HEK293 (cell line): Measurements from ENCODE around the gene SH3BP5.

ENCODE experiments used
- CTCF ChIA-PET: fragments of 350-600 bp; formaldehyde crosslinking; extraction: SDS; loops from one replicate; lab custom pipeline; 2021; ENCODE audit warnings: antibody characterized with exemption; lab: Yijun Ruan, JAX
- POLR2A ChIA-PET: fragments of 300-600 bp; formaldehyde crosslinking; extraction: SDS; loops from one replicate; lab custom pipeline; 2020; ENCODE audit warnings: antibody characterized with exemption, inconsistent platforms; lab: Yijun Ruan, JAX
- H3K27ac ChIP-seq: fragments of 200-500 bp; sonication (Bioruptor generic); 2 replicates; pipeline ENCODE4 v1.5.1; 2014; ENCODE audit warnings: low read depth, low read length, control low read depth, inconsistent platforms; ENCODE audit errors: extremely low read depth
- H3K36me3 ChIP-seq, 2 experiments: fragments of 200-500 bp in 1 of 2; sonication (Bioruptor generic) in 1 of 2; 1 replicate in 1 of 2; 2 replicates in 1 of 2; pipeline ENCODE4 v1.5.1; 2014 to 2017; ENCODE audit warnings: inconsistent platforms in 2 of 2, low read length in 2 of 2; ENCODE audit not compliant: control insufficient read depth in 2 of 2, insufficient read depth in 1 of 2
- H3K4me1 ChIP-seq: fragments of 200-500 bp; sonication (Bioruptor generic); 2 replicates; pipeline ENCODE4 v1.5.1; 2014; ENCODE audit warnings: mild to moderate bottlenecking, low read length, inconsistent platforms; ENCODE audit not compliant: control insufficient read depth, insufficient read depth
- H3K4me3 ChIP-seq: 2 replicates; pipeline ENCODE4 v1.5.1; 2011; ENCODE audit warnings: low read depth, mild to moderate bottlenecking, control low read depth, low read length, moderate library complexity
- H3K9me3 ChIP-seq: fragments of 200-500 bp; sonication (Bioruptor generic); 2 replicates; pipeline ENCODE4 v1.5.1; 2014; ENCODE audit warnings: low read depth, low read length, inconsistent platforms; ENCODE audit not compliant: control insufficient read depth, insufficient read depth
- AEBP2 ChIP-seq: fragments of 450-650 bp; formaldehyde crosslinking; IDR thresholded peaks from 2 replicates; pipeline ENCODE4 v1.5.1; 2016; ENCODE audit warnings: missing biosample characterization, missing genetic modification characterization, borderline replicate concordance
- EGR2 ChIP-seq: fragments of 450-650 bp; formaldehyde crosslinking; IDR thresholded peaks from 2 replicates; pipeline ENCODE4 v1.5.1; 2016; ENCODE audit warnings: low read depth, missing biosample characterization, missing genetic modification characterization
- IKZF3 ChIP-seq: fragments of 450-650 bp; IDR thresholded peaks from 2 replicates; pipeline ENCODE4 v1.5.0; 2018; ENCODE audit warnings: missing biosample characterization, mild to moderate bottlenecking, missing genetic modification characterization, moderate library complexity
- REPIN1 ChIP-seq: fragments of 450-650 bp; formaldehyde crosslinking; IDR thresholded peaks from 2 replicates; pipeline ENCODE4 v1.5.1; 2017; ENCODE audit warnings: missing biosample characterization, missing genetic modification characterization, low read depth
- ZBTB11 ChIP-seq: fragments of 450-650 bp; formaldehyde crosslinking; conservative IDR thresholded peaks from 2 replicates; pipeline ENCODE4 v1.5.1; 2016; ENCODE audit warnings: low read depth, missing biosample characterization, missing genetic modification characterization
- ZEB2 ChIP-seq: fragments of 450-650 bp; formaldehyde crosslinking; IDR thresholded peaks from 2 replicates; pipeline ENCODE4 v1.5.1; 2016; ENCODE audit warnings: missing biosample characterization, missing genetic modification characterization
- ZFHX2 ChIP-seq: fragments of 450-650 bp; formaldehyde crosslinking; conservative IDR thresholded peaks from 2 replicates; pipeline ENCODE4 v1.5.1; 2016; ENCODE audit warnings: missing biosample characterization, missing genetic modification characterization
- ZFP69B ChIP-seq: fragments of 450-650 bp; formaldehyde crosslinking; IDR thresholded peaks from 2 replicates; pipeline ENCODE4 v1.5.1; 2016; ENCODE audit warnings: missing biosample characterization, missing genetic modification characterization
- ZNF112 ChIP-seq: fragments of 450-650 bp; formaldehyde crosslinking; IDR thresholded peaks from 2 replicates; pipeline ENCODE4 v1.5.0; 2017; ENCODE audit warnings: missing biosample characterization, missing genetic modification characterization
- ZNF157 ChIP-seq: fragments of 450-650 bp; formaldehyde crosslinking; IDR thresholded peaks from 2 replicates; pipeline ENCODE4 v1.5.1; 2016; ENCODE audit warnings: missing biosample characterization, missing genetic modification characterization
- ZNF223 ChIP-seq: fragments of 450-650 bp; formaldehyde crosslinking; IDR thresholded peaks from 2 replicates; pipeline ENCODE4 v1.5.1; 2016; ENCODE audit warnings: missing biosample characterization, missing genetic modification characterization
- ZNF239 ChIP-seq: fragments of 450-650 bp; formaldehyde crosslinking; IDR thresholded peaks from 2 replicates; pipeline ENCODE4 v1.5.1; 2016; ENCODE audit warnings: missing biosample characterization, missing genetic modification characterization
- ZNF366 ChIP-seq: fragments of 450-650 bp; formaldehyde crosslinking; conservative IDR thresholded peaks from 2 replicates; pipeline ENCODE4 v1.5.1; 2016; ENCODE audit warnings: missing biosample characterization, missing genetic modification characterization
- ZNF398 ChIP-seq: fragments of 450-650 bp; formaldehyde crosslinking; IDR thresholded peaks from 2 replicates; pipeline ENCODE4 v1.5.1; 2017; ENCODE audit warnings: missing biosample characterization, missing genetic modification characterization
- ZNF555 ChIP-seq: fragments of 450-650 bp; formaldehyde crosslinking; conservative IDR thresholded peaks from 2 replicates; pipeline ENCODE4 v1.5.1; 2017; ENCODE audit warnings: missing biosample characterization, mild to moderate bottlenecking, missing genetic modification characterization, inconsistent platforms
- ZNF677 ChIP-seq: fragments of 450-650 bp; IDR thresholded peaks from 2 replicates; pipeline ENCODE4 v1.5.0; 2018; ENCODE audit warnings: missing biosample characterization, mild to moderate bottlenecking, missing genetic modification characterization, moderate library complexity
- TF ChIP-seq, protein P1 (sequence below): fragments of 450-650 bp; formaldehyde crosslinking; IDR thresholded peaks from 2 replicates; pipeline ENCODE4 v1.5.1; 2017; ENCODE audit warnings: missing biosample characterization, mild to moderate bottlenecking, missing genetic modification characterization, moderate library complexity
- TF ChIP-seq, protein P2 (sequence below): fragments of 450-650 bp; formaldehyde crosslinking; IDR thresholded peaks from 2 replicates; pipeline ENCODE4 v1.5.1; 2016; ENCODE audit warnings: missing biosample characterization, missing genetic modification characterization

SH3BP5 gene

DNA sequence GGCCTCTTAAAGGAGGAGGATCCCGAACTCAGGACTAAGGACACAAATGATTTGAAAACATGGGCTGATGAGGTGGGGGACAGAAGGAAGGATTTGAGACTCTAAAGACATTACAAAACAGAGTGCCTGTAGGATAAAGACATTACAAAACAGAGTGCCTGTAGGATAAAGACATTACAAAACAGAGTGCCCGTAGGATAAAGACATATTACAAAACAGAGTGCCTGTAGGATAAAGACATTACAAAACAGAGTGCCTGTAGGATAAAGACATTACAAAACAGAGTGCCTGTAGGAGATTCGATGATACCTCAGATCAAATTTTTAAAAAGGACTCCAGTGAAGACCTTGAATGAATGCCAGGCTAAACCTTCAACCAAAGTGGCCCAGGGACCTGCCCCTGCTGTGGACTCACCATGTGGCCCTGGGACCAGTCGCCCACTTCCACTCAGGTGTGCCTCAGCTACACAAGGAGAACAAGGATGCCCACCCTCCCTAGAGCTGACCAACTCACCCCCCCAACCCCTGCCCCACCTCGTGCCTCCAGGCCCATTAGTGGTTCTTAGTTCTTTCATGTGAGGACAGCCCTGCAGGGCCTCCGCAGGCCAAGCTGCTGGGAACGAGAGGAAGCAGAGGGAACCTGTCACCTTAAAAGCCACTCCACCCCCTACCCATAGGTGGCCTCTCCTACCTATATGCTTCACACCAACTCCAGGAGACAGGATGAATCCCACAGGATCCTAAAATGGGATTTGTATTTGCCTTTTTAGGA, 59.8 kb downstream of the SH3BP5 start:
- Histone ChIP-seq H3K36me3 (no peaks in the 10 kb centered on the region), H3K4me3 (no peak overlapping the region), H3K27ac (no peak overlapping the region), H3K4me1 (peaks cover 5% of the 10 kb centered on the region; the same call in 1 of the 2 replicates), H3K9me3 (no peaks in the 10 kb centered on the region)
- POLR2A ChIA-PET = no interaction called here
- no peak for TF ChIP-seq IKZF3 (tag by site-specific recombination)
- TF ChIP-seq ZNF398 (tag by site-specific recombination) = no peak
- TF ChIP-seq REPIN1 (tag by site-specific recombination) = no peak
- TF ChIP-seq, protein P1, sequence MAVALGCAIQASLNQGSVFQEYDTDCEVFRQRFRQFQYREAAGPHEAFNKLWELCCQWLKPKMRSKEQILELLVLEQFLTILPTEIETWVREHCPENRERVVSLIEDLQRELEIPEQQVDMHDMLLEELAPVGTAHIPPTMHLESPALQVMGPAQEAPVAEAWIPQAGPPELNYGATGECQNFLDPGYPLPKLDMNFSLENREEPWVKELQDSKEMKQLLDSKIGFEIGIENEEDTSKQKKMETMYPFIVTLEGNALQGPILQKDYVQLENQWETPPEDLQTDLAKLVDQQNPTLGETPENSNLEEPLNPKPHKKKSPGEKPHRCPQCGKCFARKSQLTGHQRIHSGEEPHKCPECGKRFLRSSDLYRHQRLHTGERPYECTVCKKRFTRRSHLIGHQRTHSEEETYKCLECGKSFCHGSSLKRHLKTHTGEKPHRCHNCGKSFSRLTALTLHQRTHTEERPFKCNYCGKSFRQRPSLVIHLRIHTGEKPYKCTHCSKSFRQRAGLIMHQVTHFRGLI (tag by site-specific recombination) = no peak
- TF ChIP-seq ZFP69B (tag by site-specific recombination) = no peak
- TF ChIP-seq, protein P2, sequence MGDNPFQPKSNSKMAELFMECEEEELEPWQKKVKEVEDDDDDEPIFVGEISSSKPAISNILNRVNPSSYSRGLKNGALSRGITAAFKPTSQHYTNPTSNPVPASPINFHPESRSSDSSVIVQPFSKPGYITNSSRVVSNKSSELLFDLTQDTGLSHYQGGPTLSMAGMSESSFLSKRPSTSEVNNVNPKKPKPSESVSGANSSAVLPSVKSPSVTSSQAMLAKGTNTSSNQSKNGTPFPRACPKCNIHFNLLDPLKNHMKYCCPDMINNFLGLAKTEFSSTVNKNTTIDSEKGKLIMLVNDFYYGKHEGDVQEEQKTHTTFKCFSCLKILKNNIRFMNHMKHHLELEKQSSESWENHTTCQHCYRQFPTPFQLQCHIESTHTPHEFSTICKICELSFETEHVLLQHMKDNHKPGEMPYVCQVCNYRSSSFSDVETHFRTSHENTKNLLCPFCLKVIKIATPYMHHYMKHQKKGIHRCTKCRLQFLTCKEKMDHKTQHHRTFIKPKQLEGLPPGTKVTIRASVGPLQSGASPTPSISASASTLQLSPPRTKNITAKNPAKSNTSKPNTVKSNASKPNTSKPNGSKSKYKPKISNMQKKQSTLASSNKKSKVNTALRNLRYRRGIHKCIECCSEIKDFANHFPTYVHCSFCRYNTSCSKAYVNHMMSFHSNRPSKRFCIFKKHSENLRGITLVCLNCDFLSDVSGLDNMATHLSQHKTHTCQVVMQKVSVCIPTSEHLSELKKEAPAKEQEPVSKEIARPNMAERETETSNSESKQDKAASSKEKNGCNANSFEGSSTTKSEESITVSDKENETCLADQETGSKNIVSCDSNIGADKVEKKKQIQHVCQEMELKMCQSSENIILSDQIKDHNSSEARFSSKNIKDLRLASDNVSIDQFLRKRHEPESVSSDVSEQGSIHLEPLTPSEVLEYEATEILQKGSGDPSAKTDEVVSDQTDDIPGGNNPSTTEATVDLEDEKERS (tag by site-specific recombination) = no peak
- no peak for TF ChIP-seq AEBP2 (tag by site-specific recombination)
- CTCF ChIA-PET = interaction anchor here (1.8 kb wide), 1 partner anchor 132 kb away, joined by 3 read pairs; no protein-coding TSS in a partner anchor

DNA sequence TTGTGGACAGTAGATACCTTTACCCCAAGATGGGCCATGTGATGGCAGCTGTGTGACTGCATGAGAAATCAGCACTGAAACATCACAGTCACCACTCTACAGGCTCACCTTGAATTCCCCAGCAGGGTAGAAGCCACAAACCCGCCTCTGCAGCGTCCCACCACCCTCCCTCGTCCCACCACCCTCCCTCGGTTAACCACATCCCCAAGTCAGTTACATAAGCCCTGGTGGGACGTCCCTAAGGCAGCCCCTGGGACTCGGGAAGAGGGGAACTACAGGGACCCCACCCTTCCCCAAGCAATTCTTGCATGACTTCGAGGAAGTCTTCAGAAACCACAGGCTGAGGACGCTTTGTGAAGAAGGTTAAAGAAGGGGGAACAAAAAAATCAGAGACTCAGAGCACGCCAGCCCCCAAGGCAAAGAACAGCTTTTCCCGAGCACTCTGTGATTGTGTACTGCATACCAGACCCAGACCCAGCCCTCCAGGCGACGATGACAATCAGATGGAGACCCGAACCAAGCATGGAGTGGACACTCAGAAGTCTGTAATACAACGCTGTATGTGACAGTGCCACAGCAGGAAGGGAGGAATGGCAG, 60.5 kb downstream of the SH3BP5 start:
- ChIA-PET CTCF (interaction anchor here (1.3 kb wide), 1 partner anchor 61 kb away, joined by 4 read pairs; the partner anchor contains the start of gene SH3BP5), POLR2A (interaction anchor here (0.7 kb wide), 1 partner anchor 15 kb away, joined by 5 read pairs; no protein-coding TSS in a partner anchor)
- no peaks in the 10 kb centered on the region for H3K9me3 ChIP-seq
- no peaks in the 10 kb centered on the region for H3K36me3 ChIP-seq
- H3K4me3 ChIP-seq = no peak overlapping the region
- no peak overlapping the region for H3K27ac ChIP-seq
- peaks cover 5% of the 10 kb centered on the region; the same call in 1 of the 2 replicates for H3K4me1 ChIP-seq
- TF ChIP-seq ZFHX2 (tag by site-specific recombination) = 0 out of 2 replicates have a peak, but pooled peaks have one; percentile 14
- peak; percentile 89 for TF ChIP-seq ZNF157 (tag by site-specific recombination)
- no peak for TF ChIP-seq ZNF398 (tag by site-specific recombination)
- TF ChIP-seq ZNF677 (tag by site-specific recombination) = no peak
- no peak for TF ChIP-seq ZBTB11 (tag by site-specific recombination)
- TF ChIP-seq ZEB2 (tag by site-specific recombination) = no peak
- no peak for TF ChIP-seq ZNF112 (tag by site-specific recombination)
- no peak for TF ChIP-seq ZNF223 (tag by site-specific recombination)
- TF ChIP-seq EGR2 (tag by site-specific recombination) = peak; percentile 40; the same call in 1 of the 2 replicates
- no peak for TF ChIP-seq ZNF555
- TF ChIP-seq ZNF366 (tag by site-specific recombination) = no peak
- TF ChIP-seq ZNF239 (tag by site-specific recombination) = no peak
